22Rv1 (cell line): Measurements from ENCODE around the gene MMP26.

Experiments used
- ZFX ChIP-seq: fragments of 450-650 bp; IDR thresholded peaks from 2 replicates; pipeline ENCODE4 v1.6.1; 2017; ENCODE audit warnings: antibody characterized with exemption, borderline replicate concordance
- TF ChIP-seq, protein P1 (sequence below): fragments of 450-650 bp; IDR thresholded peaks from 2 replicates; pipeline ENCODE4 v1.5.1; 2017; ENCODE audit warnings: mild to moderate bottlenecking

DNA sequence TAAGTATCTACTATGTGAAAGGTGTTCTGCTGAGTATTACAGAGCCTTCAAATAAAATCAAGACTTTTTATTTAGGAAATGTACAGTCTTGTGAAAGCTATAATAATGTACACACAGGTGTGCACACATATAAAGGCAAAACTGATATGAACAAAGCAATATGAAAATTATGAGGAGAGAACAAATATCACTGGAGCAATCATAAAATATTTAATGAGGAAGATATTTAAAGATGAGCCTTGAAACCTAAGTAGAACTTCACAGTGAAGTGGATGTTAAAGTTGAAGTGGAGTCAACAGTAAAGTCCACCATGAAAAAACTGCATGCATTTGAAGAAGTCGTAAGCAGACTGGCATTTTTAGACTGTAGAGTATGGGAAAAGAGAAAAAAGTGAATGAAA, 46.6 kb downstream of the MMP26 start:
- TF ChIP-seq, protein P1, sequence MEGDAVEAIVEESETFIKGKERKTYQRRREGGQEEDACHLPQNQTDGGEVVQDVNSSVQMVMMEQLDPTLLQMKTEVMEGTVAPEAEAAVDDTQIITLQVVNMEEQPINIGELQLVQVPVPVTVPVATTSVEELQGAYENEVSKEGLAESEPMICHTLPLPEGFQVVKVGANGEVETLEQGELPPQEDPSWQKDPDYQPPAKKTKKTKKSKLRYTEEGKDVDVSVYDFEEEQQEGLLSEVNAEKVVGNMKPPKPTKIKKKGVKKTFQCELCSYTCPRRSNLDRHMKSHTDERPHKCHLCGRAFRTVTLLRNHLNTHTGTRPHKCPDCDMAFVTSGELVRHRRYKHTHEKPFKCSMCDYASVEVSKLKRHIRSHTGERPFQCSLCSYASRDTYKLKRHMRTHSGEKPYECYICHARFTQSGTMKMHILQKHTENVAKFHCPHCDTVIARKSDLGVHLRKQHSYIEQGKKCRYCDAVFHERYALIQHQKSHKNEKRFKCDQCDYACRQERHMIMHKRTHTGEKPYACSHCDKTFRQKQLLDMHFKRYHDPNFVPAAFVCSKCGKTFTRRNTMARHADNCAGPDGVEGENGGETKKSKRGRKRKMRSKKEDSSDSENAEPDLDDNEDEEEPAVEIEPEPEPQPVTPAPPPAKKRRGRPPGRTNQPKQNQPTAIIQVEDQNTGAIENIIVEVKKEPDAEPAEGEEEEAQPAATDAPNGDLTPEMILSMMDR = no peak
- TF ChIP-seq ZFX = no peak
